NCI-H1105 treated with DMSO at 0.1 percent for 48 hours (cell line): Measurements from ENCODE around the gene TCF7.

Experiments used
- DNase-seq: peaks from one replicate; lab custom pipeline; 2025; lab: John Stamatoyannopoulos, UW

Gene TCF7

DNA sequence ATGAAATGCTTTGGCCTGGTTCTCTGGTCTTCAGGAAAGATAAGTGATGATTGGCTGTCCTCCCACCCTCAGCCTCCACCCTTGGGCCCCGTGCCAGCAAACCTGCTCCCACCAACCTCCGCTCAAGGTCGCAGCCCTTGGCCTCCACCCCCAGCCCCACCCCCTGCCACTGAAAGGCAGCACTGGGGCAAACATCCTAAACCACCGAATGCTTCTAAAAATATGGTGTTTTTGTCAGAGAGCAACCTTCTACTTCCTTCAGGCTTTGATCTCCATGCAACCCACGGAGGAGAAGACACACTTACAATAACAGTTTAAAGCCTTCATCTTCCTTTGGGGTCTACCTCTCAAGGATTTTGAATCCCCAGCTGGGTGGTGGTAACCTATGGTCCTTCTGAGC, 24.0 kb upstream of the TCF7 start:
- DNase-seq: no peak

DNA sequence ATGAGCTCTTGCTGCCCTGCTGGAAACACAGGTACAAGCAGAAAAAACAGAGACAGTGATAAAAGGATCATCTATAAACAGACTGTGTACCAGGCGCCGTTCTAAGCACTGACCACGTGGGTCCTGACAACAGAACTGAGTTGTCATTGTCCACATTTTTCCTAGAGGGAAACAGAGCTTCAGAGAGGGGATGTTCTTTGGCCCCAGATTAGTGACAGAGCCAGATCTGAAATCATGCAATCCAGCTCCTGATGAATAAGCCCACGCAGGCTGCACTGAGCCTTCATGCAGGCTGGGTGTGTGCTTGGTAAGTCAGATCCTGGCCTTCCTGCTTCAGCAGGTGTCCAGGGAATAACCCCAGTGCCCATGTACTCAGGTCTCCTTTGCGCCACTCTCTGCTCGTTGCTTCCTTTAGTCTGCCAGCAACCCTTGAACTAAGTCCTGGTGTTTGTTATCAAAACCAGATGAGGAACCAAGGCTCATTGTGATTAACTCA, 22.8 kb upstream of the TCF7 start:
- DNase-seq: no peak

DNA sequence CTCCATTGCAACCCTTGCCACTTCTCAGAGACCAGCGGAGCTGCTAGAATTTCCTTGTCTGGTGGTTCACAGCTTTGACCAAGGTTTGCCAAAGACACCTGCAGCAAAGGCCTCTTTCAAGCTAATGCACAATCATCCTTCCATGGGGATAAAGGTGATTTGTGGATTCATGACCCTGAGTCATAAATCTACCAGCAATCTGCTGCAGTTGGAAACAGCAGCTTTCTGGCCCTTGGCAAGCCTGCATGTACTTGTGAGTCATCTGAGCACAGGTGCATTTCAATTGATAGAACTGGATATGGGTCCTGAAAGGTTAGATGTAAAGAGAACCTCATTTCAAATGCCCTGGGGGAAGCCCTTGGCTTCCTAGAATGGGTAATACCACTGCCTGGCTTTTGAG, 21.6 kb upstream of the TCF7 start:
- no peak for DNase-seq

DNA sequence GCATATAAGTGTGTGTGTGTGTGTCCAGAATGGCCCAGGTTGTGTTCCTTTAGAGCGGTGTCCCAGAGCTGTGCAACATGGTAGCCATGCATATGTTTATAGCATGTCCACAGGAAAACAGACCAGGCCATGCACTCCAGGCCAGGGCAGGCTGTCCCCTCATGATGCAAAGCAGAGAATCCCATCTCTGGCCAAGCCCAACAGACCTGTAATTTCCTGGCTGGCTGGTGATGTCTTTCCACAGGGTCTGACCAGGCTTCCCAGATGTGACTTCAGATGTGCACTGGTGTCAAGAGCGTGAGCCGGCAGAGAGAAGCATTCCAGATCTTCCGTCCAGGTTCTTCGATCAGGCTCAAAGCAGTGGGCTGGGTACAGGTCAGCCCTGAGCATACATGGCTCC, 21.1 kb upstream of the TCF7 start:
- DNase-seq: no peak

DNA sequence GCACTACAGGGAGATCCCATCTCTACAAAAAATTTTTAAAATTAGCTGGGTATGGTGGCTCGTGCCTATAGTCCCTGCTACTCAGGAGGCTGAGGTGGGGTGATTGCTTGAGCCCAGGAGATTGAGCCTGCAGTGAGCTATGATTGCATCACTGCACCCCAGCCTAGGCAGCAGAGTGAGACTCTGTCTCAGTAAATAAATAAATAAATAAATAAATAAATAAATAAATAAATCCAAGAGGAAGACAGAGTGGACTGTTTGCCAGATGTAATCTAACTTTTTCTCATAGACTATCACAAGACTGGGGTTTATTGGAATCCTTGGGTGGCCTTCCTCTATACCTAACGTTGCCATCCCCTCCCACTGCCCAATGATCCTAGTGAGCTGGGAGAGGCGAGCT, 19.2 kb upstream of the TCF7 start:
- DNase-seq: no peak

DNA sequence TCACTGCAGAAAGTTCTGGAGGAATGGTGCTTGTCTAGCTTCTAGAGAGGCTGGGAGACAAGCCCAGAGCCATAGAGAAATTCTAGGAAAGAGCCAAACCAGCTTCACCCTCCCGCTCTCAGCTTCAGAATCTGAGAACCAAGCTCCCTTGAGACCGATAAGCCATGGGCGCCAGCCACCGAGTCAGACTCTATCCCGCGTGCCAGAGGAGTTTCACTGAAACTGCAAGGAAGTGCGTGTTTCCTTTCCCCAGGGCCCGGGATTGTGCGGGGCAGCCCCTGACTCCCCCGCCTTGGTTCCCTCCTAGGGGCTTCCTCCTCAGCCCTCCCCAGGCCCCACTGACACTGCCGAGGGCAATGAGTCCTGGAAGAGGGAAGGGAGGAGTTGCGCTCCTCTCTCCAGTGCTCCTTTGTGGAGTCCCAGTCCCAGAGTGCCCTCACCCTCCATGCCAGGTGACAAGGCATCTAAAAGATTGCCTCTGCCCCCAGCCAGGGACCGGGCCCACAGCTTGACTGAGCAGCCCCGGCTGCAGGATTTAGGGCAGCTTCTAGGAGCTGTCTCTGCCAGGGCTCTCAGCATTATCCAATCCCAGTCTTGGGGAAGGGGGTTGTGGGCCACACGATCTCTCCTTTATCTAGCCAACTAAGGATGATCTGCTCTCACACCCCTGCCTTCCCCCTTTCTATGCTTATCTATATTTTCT, 18.4 kb upstream of the TCF7 start:
- no peak for DNase-seq

DNA sequence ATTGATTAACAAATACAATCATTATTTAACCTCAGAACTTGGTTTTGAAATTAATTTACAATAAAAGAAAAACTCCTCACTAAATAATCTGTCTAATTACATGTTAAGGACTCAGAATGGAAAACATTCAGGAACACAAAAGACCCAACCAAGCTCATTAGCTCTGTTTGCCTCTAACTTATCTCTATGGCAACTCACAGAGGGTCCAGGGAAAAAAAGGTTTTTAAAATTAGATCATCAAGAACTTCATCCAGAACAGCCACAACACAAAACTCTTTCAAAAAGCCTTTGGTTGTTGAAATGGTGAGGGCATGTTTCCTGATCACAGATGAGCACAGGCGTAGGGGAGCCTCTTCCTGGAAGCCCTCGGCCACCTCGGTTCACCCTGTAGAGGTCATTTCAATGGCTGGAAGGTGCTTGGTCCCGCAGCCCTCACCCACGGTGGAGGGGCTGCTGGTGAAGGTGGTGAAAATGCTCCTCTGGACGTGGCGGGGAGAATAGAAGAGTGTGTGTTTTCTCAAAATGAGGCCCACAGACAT, 17.2 kb upstream of the TCF7 start:
- DNase-seq: no peak

DNA sequence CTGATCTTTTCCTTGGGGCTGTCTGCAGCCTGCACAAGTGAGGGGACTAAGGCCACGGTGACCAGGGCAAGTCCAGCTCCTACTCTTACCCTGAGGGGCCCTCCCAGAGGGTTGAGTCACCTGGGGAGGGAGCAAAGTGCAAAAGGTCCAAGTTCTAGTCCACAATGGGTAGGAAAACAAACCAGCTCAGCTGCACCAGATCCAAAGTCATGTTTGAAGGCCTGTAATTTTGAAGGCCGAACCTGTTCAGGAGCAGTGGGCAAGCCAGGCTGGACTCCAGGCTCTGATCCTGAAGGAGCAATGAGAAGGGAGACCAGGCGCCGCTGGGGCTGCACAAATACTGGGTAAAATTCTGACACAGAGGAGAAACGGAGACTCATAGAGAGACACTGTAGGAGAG, 15.8 kb upstream of the TCF7 start:
- no peak for DNase-seq

DNA sequence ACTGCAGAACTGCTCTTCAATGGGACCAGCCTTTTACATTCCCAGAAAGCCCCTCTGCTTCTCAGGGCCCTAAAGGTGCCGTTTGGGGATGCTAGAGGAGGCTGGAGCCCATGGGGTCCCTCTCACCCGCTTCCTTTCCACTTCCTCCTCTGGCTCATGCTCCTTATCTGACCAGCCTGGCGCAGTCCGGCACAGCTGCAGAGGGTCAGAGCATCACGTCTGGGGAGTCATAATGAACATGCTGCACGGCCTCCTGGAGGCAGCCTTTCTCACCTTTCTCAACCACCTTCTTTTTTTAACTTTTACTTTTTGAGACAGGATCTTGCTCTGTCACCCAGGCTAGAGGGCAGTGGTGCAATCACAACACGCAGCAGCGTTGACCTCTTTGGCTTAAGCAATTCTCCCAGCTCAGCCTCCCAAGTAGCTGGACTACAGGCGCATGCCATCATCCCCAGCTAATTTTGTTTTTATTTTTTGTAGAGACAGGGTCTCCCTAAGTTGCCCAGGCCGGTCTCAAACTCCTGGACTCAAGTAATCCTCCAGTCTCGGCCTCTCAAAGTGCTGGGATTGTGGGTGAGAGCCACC, 15.1 kb upstream of the TCF7 start:
- no peak for DNase-seq

DNA sequence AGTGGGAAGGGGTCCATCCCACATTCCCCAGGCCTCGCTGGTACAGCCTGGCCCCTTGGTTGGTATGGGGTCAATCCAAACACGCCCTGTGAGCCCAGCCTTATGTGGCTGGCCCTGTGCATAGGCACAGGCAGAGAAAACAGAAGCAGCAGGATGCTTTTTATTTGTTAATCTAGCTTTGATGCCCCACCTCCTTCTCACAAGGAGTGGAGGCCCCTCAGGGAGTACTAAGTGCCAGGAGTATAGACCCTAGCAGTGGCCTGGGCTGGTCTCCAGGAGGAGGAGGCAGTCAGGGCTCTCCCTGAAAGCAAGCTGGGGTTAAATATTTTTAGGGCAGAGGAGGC, 14.6 kb upstream of the TCF7 start:
- no peak for DNase-seq

DNA sequence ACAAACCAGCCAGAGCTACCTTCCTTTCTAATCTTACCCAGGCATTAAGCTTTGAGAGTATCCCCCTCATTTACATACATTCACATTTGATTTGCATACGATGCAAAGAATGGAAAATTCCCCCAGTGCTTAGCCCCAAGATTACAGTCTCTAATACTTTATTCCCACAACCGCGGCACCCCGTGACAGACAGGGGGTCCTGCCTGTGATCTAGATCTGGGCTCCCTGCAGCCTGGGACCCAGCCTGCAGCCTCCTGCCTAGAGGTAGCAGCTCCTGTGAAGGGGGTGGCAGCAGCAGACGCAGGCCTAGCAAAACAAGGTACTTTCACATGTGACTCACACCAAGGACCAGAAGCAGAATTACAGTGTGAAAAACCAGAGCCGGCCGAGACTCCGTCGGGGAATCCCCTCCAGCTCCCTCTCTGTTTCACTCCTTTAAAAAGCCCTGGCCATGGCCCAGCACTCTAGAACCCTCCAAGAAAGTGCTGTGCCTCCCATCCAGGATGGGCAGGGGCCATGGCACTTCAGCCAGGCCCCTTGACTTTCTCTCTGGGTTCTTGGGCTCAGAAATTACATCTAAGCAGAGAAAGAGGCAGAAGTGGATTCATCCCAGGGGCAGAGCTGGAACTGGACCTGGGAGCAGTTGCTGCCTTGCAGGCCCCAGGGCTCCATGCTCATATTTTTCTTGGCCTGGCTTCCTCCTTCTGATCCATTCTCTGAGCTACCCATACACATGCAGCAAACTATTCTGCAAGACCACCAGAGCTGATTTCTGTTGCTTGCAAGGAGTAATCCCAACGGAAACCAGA, 14.0 kb upstream of the TCF7 start:
- no peak for DNase-seq

DNA sequence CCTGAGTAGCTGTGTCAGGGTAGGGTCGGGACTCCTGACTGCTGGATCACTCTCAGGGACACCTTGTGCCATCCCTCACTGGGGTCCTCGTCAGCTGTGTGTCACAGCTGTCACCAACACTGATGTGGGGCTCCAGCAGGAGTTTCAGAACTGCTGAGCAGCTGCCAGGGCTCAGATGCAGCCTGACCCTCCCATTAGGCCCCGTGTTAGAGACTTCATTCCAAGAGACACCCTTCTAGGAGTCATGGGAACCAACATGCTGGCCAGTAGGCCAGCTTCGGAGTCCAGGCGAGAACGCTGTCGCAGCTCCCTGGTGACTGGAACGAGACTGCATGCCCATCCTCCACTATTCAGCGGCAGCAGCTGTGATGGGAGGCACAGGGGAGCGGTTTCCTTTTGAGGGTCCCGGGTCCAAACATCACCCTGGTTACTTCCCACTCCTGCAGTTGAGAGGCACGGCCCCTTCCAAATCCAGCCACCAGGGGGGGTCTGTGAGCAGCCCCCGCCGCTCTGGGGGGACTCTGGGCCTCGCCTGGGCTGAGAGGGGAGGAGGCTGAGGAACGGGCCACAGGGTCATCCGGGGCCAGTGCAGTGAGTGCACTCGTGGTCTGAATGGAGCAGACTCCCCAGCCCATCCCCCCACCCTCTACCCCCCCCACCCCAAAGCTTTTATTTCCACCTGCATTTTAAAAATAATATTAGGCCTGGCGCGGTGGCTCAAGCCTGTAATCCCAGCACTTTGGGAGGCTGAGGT, 12.6 kb upstream of the TCF7 start:
- DNase-seq: no peak

DNA sequence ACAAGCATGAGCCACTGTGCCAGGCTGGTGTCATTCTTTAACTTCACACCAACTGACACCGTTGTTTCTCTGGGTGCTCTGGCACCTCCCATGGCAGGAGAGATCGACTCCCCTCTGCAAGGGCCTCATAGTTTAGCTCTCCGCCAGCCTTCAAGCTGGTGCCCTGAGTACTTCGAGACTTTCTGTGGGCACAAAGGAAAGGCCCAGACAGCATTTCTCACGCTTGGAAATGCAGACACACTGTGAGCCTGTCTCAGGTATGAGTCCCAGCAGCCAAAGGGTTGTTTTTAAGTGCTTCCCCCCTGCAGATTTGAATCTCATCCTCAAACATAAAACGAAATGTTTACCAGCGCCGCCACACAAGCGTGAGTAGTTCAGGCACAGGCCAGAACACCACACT, 11.1 kb upstream of the TCF7 start:
- no peak for DNase-seq

DNA sequence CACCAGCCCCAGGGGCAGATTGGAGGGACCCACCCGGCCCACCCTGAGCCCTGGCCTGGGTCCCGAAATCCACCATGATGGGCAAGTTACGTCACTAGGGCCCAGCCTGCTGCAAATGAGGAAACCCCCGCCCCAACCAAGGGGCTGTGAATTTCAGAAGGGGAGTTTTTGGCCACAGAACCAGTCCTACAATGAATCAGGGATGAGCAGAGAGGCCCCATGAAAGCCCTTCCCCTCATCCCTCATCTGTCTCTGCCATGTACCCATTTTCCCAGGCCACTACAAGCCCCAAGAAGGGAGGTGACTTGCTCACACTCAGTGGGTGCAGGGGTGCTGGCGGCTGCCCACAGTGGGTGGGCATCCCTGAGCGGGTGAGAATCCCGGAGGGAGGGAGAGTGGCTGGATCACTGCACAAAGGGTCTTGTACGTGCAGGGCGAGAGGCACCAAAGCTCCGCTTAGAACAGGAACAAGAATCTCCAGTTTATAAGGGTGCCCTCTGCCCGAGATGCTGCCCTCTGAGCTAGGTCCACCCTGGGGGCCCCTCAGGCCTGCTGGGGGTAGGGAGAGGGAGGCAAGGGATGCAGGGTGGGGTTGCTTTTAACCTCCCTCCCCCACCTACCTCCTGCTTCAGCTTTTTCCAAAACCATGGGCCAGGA, 10.4 kb upstream of the TCF7 start:
- no peak for DNase-seq

DNA sequence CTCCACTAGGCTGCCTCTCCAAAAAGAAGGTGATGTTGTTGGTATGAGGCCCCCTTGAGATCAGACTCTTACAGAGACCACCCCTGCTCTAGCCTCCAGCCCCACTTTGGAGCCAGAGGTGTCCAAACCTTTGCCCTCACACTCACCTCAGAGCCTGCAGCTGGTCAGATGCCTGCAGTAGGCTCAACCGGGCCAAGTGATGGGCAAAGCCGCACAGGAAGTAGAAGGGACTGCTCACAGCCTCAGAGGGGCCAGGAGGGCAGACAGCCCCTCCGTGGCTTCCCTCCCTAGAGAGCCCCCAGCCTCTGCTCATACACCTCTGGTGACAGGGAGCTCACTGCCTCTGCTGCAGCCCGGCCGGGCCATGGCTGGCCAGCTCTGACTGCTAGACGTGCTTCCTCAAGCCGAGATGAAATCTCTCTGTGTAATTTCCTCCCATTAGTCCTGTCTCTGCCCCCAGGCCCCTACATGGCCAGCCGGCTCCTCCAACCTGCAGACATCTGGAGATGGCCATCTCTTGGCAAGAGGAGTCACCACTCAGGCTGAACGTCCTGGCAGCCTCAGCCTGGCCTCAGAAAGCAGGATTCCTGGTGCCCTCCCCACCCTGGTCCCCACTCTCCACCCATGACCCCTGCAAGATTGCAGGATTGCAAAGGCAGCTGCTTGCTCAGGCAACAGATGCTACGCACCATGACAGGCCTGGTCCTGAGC, 7.3 kb upstream of the TCF7 start:
- no peak for DNase-seq

DNA sequence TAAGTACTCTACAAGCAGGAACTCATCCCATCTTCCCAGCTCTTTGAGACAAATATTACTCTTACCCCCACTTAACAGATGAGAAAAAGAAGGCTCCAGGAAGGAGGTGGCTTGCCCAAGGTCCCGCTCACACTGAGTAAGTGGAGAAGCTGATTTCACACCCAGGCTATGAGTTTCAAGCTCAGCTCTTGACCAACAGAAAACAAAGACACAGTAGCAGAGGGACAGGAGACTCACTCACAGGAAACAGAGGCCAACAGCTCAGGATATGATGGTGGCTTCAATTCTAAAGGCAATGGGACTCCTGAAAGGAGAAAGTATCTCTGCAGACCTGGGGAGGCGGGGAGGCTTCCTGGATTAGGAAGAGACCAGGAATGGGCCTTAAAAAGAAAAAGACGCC, 6.7 kb upstream of the TCF7 start:
- DNase-seq: no peak

DNA sequence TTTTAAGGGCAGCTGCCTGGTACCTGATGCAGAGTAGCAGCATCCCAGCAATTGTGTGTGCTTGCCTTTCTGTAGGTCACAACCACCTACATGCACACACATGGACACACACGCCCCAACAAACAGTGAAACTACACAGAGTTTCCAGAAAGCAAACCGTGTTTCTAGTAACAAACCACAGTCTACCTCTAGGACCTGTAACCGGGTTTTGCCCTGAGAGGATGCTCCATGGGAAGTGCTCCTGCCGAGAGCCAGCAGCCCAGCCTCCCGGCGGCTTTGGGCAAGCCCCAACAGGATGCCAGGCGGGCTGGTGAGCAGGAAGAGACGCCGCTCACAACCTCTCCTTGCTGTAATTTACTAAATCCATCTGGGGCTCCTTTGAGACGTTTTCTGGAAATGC, 4.1 kb upstream of the TCF7 start:
- DNase-seq: peak; percentile 63

DNA sequence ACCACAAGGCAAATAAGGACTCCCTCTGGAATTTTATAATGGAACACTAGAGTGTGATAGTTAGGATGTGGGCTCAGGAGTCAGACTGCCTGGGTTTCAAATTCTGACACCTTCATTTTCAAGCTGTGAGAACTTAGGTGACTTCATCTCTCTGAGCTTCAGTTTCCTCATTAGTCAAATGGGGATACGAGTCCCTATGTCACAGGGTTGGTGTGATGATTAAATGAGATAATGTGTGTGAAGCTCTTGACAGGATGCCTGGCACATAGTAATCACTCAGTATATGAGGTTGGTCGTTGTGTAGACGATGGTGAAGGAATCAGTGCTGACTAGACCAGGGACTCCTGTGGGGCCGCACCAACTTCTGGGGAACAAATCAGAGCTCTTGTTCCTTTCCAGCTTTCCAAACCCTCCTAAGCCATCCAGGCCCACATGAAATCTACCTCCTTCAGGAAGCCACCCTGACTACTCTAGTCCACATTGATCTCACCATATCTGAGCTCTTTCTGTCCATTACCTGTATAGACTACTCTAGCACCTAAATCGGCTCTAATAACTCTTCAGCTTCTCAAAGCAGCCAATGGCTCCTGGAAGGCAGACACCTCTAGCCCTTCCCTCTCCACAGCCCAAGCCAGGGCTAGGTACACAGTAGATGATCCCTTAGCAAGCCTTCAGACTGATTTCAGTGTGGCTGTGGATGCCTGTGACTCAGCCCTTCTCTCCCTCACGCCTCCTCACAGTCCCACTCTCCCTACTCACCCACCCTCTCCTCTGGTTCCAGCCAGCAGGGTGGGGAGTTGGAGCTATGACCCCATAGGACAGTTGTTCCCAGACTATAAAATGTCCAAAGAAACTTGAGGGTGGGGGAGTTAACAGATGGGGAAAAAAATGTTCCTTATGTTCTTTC, 2.5 kb upstream of the TCF7 start:
- no peak for DNase-seq

DNA sequence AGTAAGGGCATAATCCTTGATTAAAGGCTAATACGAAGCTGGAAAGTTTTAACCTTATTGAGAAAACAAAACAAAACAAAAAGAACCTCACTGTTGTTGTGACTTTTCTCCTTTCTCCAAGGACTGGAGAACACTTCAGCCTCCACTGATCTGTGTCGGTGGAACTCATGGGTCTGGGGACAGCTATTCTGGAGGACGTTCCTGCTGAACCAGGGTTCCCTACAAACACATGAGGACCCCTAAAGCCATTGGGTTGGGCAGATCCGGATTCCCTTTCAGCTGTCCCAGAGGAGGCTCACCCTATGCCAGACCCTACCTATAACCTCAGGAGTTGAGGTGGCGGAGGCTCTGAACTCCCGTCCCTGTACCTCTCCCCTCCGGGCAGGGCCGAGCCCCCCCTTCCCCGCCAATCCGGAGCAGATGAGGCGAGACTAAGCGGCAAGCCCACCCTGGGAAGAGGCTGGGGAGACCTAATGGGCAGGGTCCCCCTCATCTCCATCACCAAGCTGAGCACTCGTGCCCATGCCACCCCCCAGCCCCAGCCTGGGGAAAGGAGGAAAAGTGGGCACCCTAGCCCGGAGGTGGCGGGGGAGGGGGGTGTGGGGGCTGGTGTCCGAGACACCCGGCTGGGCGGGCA, 1.6 kb upstream of the TCF7 start:
- DNase-seq: no peak
